KG1 (cell line): ENCODE data around the gene KRT23.

Source experiments
- DNase-seq: peaks from one replicate; lab custom pipeline; 2025; lab: John Stamatoyannopoulos, UW

KRT23 gene

GRCh38 chr17:40909755-40910154 lies 27.7 kb downstream of the KRT23 start:
- no peak for DNase-seq

GRCh38 chr17:40909351-40909750 lies 28.1 kb downstream of the KRT23 start:
- peak; percentile 37 for DNase-seq

GRCh38 chr17:40906613-40907012 lies 30.8 kb downstream of the KRT23 start:
- DNase-seq, result no peak

GRCh38 chr17:40905370-40905769 lies 32.1 kb downstream of the KRT23 start:
- no peak for DNase-seq

- DNase-seq, result no peak
Observed at GRCh38 chr17:40903129-40903847, 34.2 kb downstream of the KRT23 start.

- DNase-seq, result no peak
Observed at GRCh38 chr17:40902498-40902897, 34.9 kb downstream of the KRT23 start.

GRCh38 chr17:40901981-40902474 lies 35.4 kb downstream of the KRT23 start:
- DNase-seq, result no peak

- no peak for DNase-seq
Observed at GRCh38 chr17:40900809-40901356, 36.6 kb downstream of the KRT23 start.

GRCh38 chr17:40896916-40897455 lies 40.5 kb downstream of the KRT23 start:
- no peak for DNase-seq

GRCh38 chr17:40895106-40895730 lies 42.2 kb downstream of the KRT23 start:
- DNase-seq, result no peak

GRCh38 chr17:40888196-40888720 lies 49.2 kb downstream of the KRT23 start:
- DNase-seq, result no peak

- no peak for DNase-seq
Observed at GRCh38 chr17:40886090-40886489, 51.4 kb downstream of the KRT23 start.

- DNase-seq, result no peak
Observed at GRCh38 chr17:40884708-40885512, 52.5 kb downstream of the KRT23 start, which contains the start of gene KRT20. Gene KRT20, minus strand, starts transcription at chr17:40885242. Its CDS starts 57 bp downstream, at chr17:40885185.

- DNase-seq, result no peak
Observed at GRCh38 chr17:40883626-40884334, 53.7 kb downstream of the KRT23 start.

GRCh38 chr17:40883031-40883430 lies 54.4 kb downstream of the KRT23 start:
- no peak for DNase-seq

- DNase-seq, result no peak
Observed at GRCh38 chr17:40879026-40879425, 58.4 kb downstream of the KRT23 start.

GRCh38 chr17:40878044-40878443 lies 59.4 kb downstream of the KRT23 start:
- DNase-seq, result no peak

GRCh38 chr17:40873801-40874200 lies 63.6 kb downstream of the KRT23 start:
- no peak for DNase-seq

GRCh38 chr17:40873255-40873654 lies 64.2 kb downstream of the KRT23 start:
- no peak for DNase-seq
